NCI-H2227 treated with DMSO at 0.1 percent for 48 hours (cell line): ENCODE results near the gene UBR4.

Experiments
- DNase-seq: peaks from one replicate; lab custom pipeline; 2025; lab: John Stamatoyannopoulos, UW

UBR4 gene

GRCh38 chr1:19091196-19091953 is 118.7 kb downstream of the UBR4 start:
- DNase-seq = no peak

- DNase-seq = no peak
Observed at GRCh38 chr1:19089524-19089923, 120.5 kb downstream of the UBR4 start.

GRCh38 chr1:19088717-19089442 is 121.2 kb downstream of the UBR4 start:
- no peak for DNase-seq

- no peak for DNase-seq
Observed at GRCh38 chr1:19087737-19088594, 122.1 kb downstream of the UBR4 start.

GRCh38 chr1:19087017-19087736 is 122.9 kb downstream of the UBR4 start:
- DNase-seq = no peak

GRCh38 chr1:19086176-19086875 is 123.7 kb downstream of the UBR4 start:
- no peak for DNase-seq

- no peak for DNase-seq
Observed at GRCh38 chr1:19084206-19084738, 125.8 kb downstream of the UBR4 start.

GRCh38 chr1:19083081-19083480 is 127.0 kb downstream of the UBR4 start:
- DNase-seq = no peak

- DNase-seq = no peak
Observed at GRCh38 chr1:19081218-19081893, 128.7 kb downstream of the UBR4 start.

GRCh38 chr1:19080721-19081120 is 129.3 kb downstream of the UBR4 start:
- DNase-seq = no peak

GRCh38 chr1:19079541-19080472 is 130.3 kb downstream of the UBR4 start:
- DNase-seq = no peak

- no peak for DNase-seq
Observed at GRCh38 chr1:19078536-19078935, 131.5 kb downstream of the UBR4 start.

GRCh38 chr1:19076841-19077616 is 133.0 kb downstream of the UBR4 start:
- no peak for DNase-seq

- DNase-seq = no peak
Observed at GRCh38 chr1:19074902-19075721, 135.0 kb downstream of the UBR4 start.

- no peak for DNase-seq
Observed at GRCh38 chr1:19074361-19074901, 135.6 kb downstream of the UBR4 start.

- no peak for DNase-seq
Observed at GRCh38 chr1:19073311-19074186, 136.5 kb downstream of the UBR4 start.
